ENCODE measurements around the gene BRI3.

BRI3 gene

GRCh38 chr7:98286701-98287485 lies 5.4 kb downstream of the BRI3 start:
- DNase-seq (ENCODE audit: low read depth in 1 of 2, low spot score in 1 of 2): no peak
- H3K27me3 ChIP-seq (ENCODE audit: insufficient read depth, poor library complexity, severe bottlenecking): no peaks in the 10 kb centered on the region
- TF ChIP-seq CTCF (IDR thresholded peaks at IDR 0.05; ENCODE audit: insufficient read depth, low read length) (no peak), GABPA (IDR thresholded peaks at IDR 0.05; ENCODE audit: low read depth) (no peak), SPI1 (IDR thresholded peaks at IDR 0.05; ENCODE audit: borderline replicate concordance, low read depth) (no peak), REST (IDR thresholded peaks at IDR 0.05; ENCODE audit: insufficient replicate concordance, low read depth) (no peak), POLR2AphosphoS5 (IDR thresholded peaks at IDR 0.05; ENCODE audit: low read depth) (no peak)
- H3K27ac ChIP-seq (replicated peaks): no peak overlapping the region
- no peak overlapping the region for H3K4me3 ChIP-seq (replicated peaks; ENCODE audit: insufficient read depth, low read length)

- no peaks in the 10 kb centered on the region for H3K27me3 ChIP-seq (ENCODE audit: insufficient read depth, poor library complexity, severe bottlenecking)
- DNase-seq (ENCODE audit: low read depth in 1 of 2, low spot score in 1 of 2): no peak
- H3K27ac ChIP-seq (replicated peaks): no peak overlapping the region
- no peak overlapping the region for H3K4me3 ChIP-seq (replicated peaks; ENCODE audit: insufficient read depth, low read length)
- TF ChIP-seq POLR2AphosphoS5 (IDR thresholded peaks at IDR 0.05; ENCODE audit: low read depth): no peak
Observed at GRCh38 chr7:98287486-98287959, 6.0 kb downstream of the BRI3 start.

- Histone ChIP-seq H3K4me3 (replicated peaks; ENCODE audit: insufficient read depth, low read length) (no peak overlapping the region), H3K27me3 (ENCODE audit: insufficient read depth, poor library complexity, severe bottlenecking) (no peaks in the 10 kb centered on the region), H3K27ac (replicated peaks) (no peak overlapping the region)
- peak in 1 of 2 experiments; percentile 9 for DNase-seq (ENCODE audit: low read depth in 1 of 2, low spot score in 1 of 2)
- peak; percentile 47; the same call in 1 of the 2 replicates for TF ChIP-seq SPI1 (IDR thresholded peaks at IDR 0.05; ENCODE audit: borderline replicate concordance, low read depth)
- TF ChIP-seq CTCF (IDR thresholded peaks at IDR 0.05; ENCODE audit: insufficient read depth, low read length): no peak
- peak; percentile 31; the same call in 1 of the 2 replicates for TF ChIP-seq POLR2AphosphoS5 (IDR thresholded peaks at IDR 0.05; ENCODE audit: low read depth)
Observed at GRCh38 chr7:98288064-98288823, 6.8 kb downstream of the BRI3 start.

- Histone ChIP-seq H3K27me3 (ENCODE audit: insufficient read depth, poor library complexity, severe bottlenecking) (no peaks in the 10 kb centered on the region), H3K27ac (replicated peaks) (no peak overlapping the region), H3K4me3 (replicated peaks; ENCODE audit: insufficient read depth, low read length) (no peak overlapping the region)
- no peak for DNase-seq (ENCODE audit: low read depth in 1 of 2, low spot score in 1 of 2)
- TF ChIP-seq REST (IDR thresholded peaks at IDR 0.05; ENCODE audit: insufficient replicate concordance, low read depth) (no peak), POLR2AphosphoS5 (IDR thresholded peaks at IDR 0.05; ENCODE audit: low read depth) (no peak)
Observed at GRCh38 chr7:98289333-98289875, 7.9 kb downstream of the BRI3 start.

Data from HL-60 (cell line).